CD1c-positive myeloid dendritic cell (primary cell): ENCODE measurements around the gene FAM184A.
A peak's percentile ranks its signal among the peaks of the same experiment; 100 is the strongest.

Experiments used
- DNase-seq: peaks from one replicate; pipeline ENCODE4 v3.0.0-alpha.2; 2016; ENCODE audit errors: extremely low spot score

Gene FAM184A

DNA sequence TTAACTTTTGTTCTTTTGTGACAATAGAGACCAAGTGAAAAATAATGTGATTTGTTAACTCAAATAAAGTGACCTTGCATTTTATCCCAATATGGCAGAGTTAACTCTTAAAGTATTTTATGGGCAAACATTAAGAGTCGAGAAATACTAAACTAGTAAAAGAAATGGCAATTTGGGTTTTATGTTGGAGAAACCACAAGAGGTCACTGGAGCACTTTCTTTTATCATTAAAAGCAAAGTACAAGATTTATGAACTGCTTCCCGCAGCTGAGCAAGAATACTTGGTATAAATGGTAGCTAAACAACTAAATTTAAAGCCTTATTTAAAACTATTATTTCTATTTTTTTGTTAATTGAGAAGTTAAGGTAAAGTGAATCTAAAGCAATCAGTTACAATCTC is 110.0 kb downstream of the FAM184A start:
- peak; percentile 5 for DNase-seq

DNA sequence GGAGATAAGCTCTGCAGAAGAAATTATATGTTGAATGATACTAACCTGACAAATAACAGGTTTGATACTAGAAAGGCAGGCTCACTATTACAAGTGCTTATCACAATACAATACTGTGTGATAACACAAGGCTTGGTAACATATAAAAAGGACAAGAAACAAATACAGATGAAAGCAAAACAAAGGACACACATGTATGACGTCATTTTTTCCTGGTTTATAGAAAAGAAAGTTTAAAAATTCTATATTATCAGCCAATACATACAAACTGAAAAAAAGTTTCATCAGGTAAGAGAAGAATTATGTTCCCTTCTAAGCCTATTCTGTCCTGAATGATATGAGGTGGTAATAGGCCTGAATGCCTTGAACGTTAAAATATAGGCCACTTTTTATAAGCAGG is 111.2 kb downstream of the FAM184A start:
- DNase-seq: no peak

GRCh38 chr6:118965843-118966370 is 112.6 kb downstream of the FAM184A start:
- DNase-seq: no peak

DNA sequence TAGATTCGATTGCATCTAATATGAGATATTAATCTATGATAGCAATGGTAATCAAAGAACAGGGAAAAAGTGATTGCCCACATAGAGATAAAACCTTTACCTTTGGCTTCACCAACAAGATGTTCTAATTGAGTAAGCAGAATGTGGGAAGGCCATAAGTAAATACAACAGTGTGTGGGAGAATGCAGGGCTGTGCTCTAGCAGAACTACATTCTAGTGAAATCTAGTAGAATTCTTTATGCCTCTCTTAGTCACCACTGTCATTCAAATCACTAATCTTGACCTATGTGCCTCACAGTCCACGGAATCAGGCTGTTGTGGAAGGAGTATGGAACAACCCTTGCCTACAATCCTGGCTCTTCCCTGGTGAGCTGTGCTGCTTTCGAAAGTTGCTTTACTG is 113.1 kb downstream of the FAM184A start:
- no peak for DNase-seq

DNA sequence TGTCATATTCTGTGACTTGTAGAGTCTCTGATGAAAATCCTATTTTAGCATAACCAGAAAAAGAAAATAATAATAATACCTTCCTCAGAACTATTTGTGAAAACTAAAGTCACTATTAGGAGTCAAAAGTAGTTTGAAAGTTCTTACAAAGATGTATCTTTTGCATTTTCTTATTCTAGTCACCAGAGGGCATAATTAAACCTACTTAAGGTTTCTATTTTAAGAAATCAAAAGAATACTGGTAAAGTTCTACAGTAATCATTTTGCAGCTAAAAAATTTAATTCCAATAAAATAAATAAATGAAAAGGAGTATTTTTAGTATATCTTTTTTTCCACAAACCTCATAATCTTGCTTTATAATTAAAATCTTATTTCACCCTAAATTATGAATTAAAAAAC is 115.5 kb downstream of the FAM184A start:
- DNase-seq: peak; percentile 12

GRCh38 chr6:118959903-118960302 is 118.6 kb downstream of the FAM184A start:
- DNase-seq: no peak

- DNase-seq: no peak
Measured at GRCh38 chr6:118953391-118953790, 125.1 kb downstream of the FAM184A start.

- no peak for DNase-seq
Measured at GRCh38 chr6:118952683-118953082, 125.8 kb downstream of the FAM184A start.

- DNase-seq: no peak
Measured at GRCh38 chr6:118945217-118945616, 133.2 kb downstream of the FAM184A start.

- DNase-seq: no peak
Measured at GRCh38 chr6:118940770-118941169, 137.7 kb downstream of the FAM184A start.

- DNase-seq: no peak
Measured at GRCh38 chr6:118939683-118940082, 138.8 kb downstream of the FAM184A start.

- no peak for DNase-seq
Measured at GRCh38 chr6:118935978-118936703, 142.3 kb downstream of the FAM184A start.

- DNase-seq: no peak
Measured at GRCh38 chr6:118935331-118935668, 143.2 kb downstream of the FAM184A start.

DNA sequence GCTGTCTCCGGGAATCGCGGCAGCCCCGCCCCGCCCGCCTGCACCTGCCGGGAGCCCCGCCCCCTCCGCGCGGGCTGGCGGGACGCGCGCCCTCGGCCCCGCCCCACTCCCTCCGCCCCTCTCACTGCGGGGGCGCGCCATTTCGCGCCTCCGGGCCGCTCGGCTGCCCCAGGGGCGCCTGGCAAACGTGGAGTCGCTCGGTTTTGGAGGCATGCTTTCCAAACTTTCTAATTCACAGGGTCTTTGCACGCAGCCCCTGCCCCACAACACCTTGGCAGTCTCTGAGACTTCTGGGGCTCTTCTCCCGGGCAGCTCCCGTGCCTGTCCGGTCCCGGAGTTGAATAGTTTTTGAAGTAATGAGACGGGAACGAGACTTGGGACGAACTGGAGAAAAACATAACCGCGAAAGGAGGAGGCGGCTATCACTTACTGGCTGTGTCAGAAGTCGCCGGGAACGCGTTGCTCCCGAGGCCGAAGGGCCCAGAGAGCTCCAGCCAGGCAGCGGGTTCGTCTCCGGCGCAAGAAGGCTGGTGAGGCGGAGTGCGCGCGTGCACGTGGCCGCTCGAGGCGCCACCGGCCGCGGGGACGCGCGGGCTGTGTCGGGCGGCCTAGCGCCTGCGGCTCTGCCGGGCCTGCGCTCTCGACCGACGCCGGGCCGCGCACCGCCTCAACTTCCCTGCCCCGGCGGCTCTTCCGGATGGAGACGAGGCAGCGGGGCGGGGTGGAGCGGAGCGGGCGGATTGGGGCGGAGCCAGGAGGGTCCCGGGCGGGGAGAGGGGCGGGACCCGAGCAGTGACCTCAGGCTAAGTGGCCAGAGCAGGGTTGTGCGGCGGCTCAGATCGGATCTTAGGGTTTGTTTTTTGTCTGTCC is 143.8 kb downstream of the FAM184A start, which contains the start of gene MCM9:
MCM9 (minus strand) TSS at position 699 of the 870 bp plus-strand sequence. CDS start 3,436 bp downstream, outside the sequence.
- peak; percentile 96 for DNase-seq

DNA sequence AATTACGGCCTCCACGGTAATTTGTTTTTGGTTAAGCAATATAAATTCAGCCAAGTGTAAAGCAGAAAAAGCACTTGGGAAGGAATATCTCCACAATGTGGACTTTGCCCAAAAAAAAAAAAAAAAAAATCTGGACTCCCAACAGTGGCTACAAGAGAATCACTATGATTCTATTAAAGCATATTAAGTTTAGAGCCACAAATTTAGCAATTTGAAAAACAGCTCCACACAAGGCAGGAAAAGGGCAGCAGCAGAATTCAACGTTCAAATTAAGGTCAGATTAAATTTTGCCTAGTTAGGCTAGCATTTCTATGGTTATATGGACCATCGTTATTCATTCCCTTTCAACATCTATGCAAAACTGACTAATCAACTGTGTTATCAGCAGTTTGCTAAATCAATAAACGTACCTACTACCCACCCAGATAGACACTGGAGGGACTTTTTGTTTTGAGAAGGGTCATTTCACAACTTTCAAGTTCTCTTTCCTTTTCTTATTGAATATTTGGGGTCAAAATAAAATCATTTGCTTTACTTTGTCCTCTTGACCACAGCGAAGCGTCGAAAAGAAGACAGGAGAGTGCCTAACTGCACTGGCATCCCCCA is 144.5 kb downstream of the FAM184A start:
- DNase-seq: no peak

DNA sequence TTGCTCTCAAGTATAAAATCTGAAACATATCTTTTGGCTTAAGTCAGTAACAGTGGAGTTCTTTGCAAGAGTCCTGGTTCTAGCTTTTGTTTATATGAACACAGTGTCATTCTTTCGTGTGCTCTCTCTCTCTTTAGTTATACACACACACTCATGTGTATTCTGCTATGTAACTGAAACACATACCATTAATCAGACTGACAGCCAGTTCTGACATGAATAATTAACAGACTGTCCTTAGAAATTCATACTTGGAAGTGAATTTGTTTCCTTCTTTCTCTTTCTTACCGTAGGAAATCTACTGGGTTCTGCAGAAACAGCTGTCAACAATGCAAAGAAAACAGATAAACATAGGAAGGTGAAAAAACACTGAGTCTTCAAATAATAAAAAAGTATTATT is 146.0 kb downstream of the FAM184A start:
- no peak for DNase-seq

DNA sequence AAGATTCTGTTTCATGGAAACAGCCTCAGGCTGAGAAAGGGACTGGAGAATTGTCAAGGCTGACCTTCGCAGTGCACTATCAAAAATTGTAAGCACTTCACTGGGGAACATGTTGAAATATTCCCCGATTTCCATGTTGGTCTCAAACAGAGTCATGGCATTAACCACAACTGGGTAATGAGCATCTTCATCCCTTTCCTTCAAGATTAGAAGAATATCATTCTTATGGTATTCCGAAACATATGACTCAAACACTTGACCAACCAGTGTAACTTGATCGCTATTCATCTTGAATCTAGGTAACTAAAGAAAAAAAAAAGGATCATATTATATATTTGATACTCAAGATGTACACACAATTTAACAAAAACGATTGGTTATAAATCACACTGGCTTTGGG is 147.0 kb downstream of the FAM184A start:
- no peak for DNase-seq

GRCh38 chr6:118930680-118931079 is 147.8 kb downstream of the FAM184A start:
- DNase-seq: no peak

GRCh38 chr6:118923035-118923434 is 155.4 kb downstream of the FAM184A start:
- DNase-seq: no peak

DNA sequence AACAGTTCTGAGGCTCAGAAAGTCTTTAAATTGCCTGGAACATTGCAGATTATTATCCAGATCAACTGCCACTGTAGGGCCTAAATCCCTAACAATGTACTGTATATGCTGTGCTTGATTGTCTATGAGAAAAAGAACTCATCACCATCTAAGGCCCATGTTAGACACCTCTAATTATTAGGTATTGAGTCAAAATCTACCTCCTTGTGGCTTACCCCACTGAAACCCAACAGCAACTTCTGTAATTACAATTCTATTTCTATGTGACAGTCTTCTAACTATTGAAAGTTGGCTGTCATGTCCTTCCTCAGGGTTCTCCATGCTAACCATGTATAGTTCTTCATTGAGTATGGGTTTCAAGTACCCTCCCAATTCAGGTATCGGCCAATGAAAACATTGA is 157.4 kb downstream of the FAM184A start:
- no peak for DNase-seq

- DNase-seq: no peak
Measured at GRCh38 chr6:118918329-118918725, 160.1 kb downstream of the FAM184A start.

GRCh38 chr6:118917546-118918328 is 160.7 kb downstream of the FAM184A start:
- DNase-seq: no peak
